Activated CD8-positive, alpha-beta memory T cell treated with anti-CD3 and anti-CD28 coated beads for 24 hours (primary cell): ENCODE data around the gene AUTS2.

ENCODE experiments used
- DNase-seq: peaks from one replicate; pipeline ENCODE4 v3.0.0-alpha.2; 2020

The AUTS2 gene

DNA sequence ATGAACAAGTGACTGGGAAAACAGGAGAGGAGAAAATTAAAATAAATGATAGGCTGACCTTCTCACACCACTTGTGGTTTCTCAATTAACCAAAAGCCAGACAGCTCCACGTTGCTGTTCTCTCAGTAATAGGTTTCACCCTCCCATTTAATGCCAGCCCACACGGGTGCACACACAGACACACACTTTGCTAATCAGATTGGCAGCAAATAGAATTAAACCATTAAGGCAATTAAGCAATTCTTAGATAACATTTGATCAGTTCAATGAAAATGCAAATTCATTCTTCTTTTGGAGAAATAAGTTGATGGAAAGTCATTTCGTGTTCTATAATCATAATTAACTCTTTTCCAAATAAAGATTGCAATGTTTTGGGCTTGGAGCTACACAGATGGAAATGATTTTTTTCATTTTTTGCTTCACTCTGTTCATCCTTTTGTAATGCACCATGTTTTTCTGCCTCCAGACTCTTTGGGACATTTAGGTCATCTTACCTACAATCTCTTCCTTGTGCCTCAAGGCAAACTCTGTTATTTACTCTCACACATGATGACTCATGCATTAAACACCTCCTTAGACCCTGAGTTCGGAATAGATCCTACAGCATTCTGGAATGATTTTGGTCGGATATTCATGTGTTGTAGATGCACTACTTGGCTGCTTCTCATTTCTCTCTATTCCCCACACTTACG, 700.7 kb downstream of the AUTS2 start:
- DNase-seq = no peak

DNA sequence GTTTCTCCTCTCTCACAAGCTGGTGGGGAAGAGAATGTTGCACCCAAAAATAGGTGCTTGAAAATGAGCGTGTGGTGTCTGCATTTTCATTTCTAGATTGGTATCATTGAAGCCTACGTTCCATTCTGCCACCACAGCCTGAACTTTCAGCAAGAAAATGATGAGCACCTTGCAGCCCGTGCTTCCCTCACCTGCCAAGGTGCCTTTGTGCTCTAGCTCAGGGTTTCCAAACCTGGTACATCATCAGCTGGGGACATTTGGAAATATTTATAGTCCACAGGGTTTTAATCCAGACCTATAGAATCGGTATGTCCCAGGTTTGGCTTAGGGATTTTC, 701.2 kb downstream of the AUTS2 start:
- no peak for DNase-seq

DNA sequence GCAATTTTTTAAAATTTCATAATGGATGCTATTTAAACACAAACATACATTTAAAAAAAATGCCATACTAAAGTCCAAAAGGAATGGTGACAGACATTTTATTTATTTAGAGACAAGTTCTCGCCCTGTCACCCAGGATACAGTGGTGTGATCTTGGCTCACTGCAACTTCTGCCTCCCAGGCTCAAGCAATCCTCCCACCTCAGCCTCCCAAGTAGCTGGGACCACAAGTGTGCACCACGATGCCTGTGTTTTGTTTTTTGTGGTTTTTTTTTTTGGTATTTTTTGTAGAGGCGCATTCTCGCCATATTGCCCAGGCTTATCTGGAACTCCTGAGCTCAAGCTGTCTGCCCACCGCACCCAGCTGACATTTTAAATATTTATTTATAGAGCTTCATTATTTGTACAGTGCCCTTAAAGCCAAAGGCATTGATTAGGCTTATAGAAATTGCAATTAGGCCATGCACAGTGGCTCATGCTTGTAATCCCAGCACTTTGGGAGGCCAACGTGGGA, 703.5 kb downstream of the AUTS2 start:
- no peak for DNase-seq

DNA sequence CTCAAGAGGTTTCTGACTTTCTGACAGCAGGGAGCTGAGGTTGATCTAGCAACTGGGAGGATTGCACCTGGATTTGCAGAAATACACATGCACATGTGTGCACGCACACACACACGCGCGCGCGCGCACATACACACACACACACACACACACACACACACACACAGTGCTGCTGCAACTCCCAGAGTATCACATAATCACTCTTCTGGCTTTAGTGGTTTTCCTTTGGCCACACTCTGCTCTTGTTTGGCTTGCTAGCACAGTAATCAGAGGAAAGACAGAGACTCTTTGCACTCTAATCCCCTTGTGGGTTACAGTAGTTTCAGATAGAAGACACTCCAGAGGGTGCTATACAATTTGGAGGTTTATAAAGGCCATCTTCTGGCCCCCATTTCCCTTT, 705.0 kb downstream of the AUTS2 start:
- DNase-seq = no peak

DNA sequence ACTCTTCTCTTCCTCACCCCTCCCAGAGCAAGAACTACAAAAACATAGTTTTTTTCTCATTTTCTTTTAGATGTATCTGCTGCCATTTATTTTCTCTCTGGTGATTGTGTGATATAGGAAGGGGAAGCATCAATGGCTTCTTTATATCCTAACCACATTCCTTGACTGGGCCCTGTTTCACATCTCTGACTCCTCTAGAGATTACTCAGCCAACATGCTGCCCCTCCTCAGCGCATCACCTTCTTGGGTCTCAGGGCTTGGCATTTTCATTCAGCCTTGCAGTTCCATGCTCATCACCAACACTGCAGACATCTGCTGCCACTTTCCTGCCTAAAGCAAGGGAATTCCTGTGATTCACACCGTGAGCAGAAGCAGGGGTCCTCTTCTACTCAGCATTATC, 705.5 kb downstream of the AUTS2 start:
- DNase-seq = no peak

DNA sequence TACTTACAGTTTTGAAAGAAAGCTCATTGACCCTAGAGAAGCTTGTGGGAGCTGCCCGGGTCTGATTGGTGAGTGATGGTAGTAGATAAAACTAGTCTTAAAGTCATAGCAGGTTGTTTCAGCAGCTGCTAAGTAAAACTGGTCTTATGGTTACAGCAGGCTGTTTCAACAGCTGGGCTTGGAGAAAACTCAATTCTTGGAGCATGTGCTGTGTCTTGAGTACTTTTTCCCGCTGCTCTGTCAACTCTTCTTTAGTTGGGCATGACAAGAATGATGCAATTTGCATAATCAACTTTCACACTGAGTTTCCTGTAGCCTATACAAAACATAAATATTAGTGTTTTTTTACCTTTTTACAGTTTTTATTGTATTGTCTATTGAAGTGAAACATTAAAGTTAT, 707.9 kb downstream of the AUTS2 start:
- DNase-seq = no peak

DNA sequence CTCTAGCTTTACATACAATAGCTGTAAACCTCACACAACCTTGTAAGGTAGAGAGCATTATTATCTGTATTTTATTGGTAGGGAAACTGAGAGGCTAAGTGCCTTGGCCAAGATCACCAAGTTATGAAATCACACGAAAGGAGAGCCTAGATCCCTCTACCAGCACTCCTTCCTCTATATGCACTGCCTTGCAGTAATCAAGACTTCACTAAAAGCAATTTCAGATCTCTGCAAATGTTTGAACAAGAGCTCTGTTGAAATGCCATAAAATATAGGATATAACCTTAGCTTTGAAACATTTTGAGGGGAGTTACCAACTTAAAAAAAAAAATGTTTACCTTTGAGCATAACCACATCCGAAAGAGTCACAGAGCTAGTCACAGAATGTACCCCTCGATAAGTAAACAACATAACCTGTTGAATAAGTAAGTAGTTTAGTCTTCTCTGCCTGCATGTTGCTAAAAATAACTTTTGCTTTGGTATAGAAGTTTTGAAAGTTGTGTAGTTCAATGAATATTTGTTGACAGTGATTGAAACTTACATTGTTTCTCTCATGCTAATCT, 709.4 kb downstream of the AUTS2 start:
- DNase-seq = no peak

DNA sequence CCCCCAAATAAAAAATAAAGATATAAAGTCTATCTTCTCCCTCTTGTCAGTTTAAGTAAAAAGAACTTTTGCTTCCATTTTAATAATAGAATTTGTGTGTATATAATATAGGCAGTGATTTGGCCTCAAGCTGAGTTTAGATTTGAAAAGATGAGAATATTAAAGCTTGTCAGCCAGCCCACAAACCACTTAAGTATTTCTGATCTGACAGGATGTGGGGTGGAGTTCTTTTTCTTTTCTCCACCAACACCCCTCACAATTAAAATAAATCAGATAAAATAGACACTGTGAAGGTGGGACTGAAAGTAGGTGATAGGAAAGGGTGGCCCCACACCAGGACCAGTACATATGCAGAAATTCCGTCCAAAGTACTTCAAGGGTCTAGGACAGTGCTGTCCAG, 714.1 kb downstream of the AUTS2 start:
- DNase-seq = no peak

DNA sequence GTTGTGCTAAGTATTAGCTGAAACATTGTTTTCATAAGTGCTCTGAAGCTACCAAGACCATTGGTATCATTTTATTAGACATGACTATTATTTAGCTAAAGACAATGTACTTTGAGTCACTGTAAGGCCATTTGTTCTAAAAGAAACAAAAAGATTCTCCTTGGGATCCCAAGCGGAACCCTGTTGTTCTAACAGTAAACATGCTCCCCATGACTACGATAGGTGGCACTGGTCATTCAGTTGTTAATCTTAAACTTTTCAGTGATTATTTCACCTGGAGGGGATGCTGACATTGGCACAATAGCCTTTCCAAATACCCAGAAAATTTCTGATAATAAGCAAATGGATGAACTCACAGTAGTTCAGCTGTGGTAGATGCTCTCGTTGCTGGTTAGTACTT, 715.0 kb downstream of the AUTS2 start:
- DNase-seq = no peak

DNA sequence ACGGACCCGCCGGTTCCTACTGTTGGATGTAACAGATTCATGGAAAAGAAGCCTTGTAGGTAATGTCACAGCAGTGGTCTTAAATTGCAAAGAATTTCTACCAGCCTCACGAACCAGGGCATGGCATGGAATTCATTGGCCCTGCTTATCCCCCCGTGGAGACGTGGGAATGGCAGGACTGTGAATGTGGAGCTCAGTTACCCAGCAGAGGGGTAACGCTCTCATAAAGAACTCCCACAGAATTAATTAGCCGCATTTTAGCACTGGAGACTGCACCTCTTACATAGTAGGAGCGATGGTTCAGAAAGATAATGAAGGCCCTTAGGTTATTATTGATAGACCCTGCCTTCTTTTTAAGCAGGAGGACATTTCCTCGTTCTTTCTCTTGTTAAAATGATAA, 715.4 kb downstream of the AUTS2 start:
- DNase-seq = no peak

DNA sequence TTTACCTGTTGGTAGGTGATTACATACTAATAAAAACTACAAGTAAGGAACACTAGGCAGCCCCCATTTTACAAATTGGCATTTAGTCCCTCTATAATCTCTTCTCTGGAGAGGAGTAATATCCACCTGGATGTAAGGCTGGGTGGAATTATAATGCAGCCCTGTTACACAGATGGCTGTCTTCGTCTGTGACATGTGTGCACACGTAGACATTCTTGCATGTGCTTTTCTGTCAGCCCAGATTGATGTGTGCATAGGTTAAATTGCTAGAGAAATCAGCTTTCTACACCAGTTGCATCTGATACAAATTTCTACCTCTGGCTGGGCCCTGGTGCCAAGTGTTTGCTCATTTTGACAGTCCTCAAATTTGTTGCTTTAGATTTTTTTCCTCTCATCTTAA, 715.9 kb downstream of the AUTS2 start:
- no peak for DNase-seq

GRCh38 chr7:70316745-70317144, 718.5 kb downstream of the AUTS2 start:
- DNase-seq = no peak

DNA sequence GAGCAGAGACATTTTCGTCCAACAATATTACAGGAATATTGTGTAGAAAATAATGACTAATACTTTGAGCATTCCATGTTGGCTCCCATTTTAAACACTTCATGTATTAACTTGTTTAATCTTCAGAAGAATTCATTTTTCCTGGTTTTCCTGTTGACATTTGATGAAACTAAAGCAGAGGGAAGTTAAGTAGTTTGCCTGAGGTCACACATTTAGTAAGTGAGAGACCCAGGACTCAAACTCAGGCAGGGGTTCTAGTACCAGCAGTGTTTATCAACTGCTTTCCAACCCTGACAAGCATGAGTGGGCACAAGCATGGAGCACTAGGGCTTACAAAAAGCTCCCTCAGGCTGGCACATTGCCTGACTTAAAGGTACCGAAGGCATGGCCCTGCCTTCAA, 719.1 kb downstream of the AUTS2 start:
- DNase-seq = no peak

DNA sequence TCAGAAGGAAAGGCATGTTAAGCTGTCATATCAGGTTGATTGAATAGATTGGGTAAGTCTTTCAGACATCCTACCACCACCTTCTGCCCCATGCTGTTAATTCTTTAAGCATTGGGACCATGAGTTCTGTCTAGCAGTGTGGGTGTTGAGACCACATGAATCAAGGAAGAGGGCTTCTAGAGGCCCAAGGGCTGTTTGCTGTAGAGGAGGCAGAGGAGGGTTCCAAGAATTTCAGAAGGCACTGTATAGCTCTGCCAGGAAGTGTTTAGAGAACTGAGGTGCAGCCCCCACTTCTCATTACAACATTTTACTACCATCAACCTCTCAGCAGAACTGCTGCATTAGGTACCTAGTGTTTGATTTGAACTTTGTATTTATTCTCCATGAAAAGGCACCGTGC, 720.2 kb downstream of the AUTS2 start:
- DNase-seq = no peak

- DNase-seq = no peak
These were observed 720.8 kb downstream of the AUTS2 start for GRCh38 chr7:70319057-70319456.

- no peak for DNase-seq
These were observed 722.8 kb downstream of the AUTS2 start for GRCh38 chr7:70321016-70321590.

DNA sequence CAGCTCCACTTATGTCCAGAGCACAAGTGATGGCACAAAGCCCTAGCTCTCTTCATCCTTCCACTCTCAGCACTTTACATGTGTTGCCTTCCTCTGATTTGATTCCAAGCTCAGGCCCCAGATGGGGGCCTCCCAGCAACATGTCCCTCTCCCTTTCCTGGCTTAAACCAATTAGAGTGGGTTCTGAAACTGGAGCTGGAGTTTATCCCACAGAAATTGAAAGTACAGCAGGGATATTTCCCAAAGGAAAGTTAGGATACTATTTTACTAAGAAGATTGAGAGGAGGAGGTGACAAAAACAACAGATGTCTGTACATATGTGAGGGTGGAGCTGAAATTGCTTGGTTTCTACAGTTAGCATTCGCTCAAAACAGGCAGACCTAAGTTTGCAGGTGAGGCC, 724.6 kb downstream of the AUTS2 start:
- DNase-seq = no peak

GRCh38 chr7:70325509-70326101, 727.3 kb downstream of the AUTS2 start:
- no peak for DNase-seq

- no peak for DNase-seq
These were observed 736.0 kb downstream of the AUTS2 start for GRCh38 chr7:70334295-70334694.

DNA sequence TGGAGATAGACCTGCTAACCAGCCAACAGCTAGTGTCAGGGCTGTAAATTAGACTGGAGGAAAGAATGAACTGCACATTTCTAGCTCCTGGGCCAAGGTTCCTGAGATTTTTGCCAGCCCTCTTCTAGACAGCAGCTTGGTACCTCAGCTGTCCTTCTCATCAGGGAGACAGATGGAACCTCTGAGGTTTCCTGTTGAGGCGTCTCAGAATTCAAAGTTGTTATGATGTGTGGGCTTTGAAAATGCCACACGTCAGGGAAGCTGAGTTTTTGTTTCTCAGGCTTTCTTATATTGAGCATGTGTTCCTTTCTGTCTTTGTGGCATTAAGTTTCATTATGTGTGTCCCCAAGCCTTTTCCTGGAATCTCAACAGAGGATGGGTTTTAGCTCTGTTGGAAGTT, 736.6 kb downstream of the AUTS2 start:
- DNase-seq = no peak

DNA sequence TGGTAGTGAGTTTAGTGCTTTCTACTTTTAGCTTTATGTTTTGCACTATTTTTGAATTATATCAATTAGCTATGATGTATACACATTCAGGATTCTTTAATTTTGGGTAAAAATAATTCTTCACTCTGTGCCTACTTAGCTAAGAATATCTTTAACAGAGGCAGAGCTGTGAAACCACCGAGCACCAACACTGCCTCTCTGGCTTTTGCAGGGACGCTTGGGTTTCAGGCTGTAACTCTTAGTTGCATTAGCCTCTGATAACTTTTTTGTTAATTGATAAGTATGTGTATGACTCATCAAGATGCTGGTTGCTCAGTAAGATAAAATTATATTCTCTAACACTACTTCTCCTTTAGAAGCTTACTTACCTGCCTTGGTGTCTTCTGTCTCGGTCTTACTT, 738.3 kb downstream of the AUTS2 start:
- DNase-seq = no peak

DNA sequence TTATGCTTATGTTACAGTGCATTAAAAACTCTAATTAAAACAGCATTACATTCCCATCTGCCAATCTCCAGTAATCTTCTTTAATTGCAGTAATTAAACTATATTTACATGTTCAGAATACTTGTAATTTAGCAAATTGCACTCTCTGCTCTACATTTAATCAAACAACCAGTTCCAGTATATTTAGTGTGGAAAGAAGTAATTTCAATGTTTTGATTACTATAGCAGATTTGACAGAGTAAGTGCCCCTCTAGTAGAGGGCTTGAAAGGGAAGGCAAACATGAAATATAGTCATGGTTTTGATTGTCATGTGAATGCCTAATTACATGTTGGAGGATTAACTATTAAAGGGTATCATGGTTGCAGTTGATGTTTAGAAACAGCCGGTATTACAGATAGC, 739.7 kb downstream of the AUTS2 start:
- DNase-seq = no peak

DNA sequence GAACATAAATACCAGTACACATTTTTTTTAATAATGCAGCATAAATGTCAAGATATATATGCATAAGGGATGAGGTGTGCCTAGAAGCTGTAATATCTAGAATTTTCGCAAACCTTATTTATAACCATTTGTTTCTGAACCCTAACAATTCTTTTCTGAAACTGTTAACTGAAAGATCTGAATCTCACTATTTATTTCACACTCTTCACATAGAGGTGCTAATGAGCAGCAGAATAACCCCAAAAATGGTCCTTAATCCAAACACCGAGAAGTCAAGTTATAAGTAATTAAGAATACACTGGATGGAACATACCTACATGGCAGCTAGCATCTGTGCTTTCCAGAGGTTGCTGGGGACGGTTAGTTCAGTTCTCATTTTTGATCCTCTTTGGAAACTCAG, 742.0 kb downstream of the AUTS2 start:
- DNase-seq = no peak

- no peak for DNase-seq
These were observed 743.2 kb downstream of the AUTS2 start for GRCh38 chr7:70341446-70341845.
